ENCODE results near the gene KRTDAP. TPM values are rescaled to one million over a fixed set of nuclear protein-coding genes. Genes with fewer than 3 reads are reported as not detected.

KRTDAP gene
- total RNA-seq, 2 donors from 2014 or later = not detected

GRCh38 chr19:35438527-35438926, 51.7 kb downstream of the KRTDAP start:
- ATAC-seq (replicated peaks) = no peak
- Mint-ChIP-seq H3K4me1 (peaks cover 11% of the 10 kb centered on the region), H3K9me3 (no peaks in the 10 kb centered on the region), H3K4me3 (no peak overlapping the region), H3K27me3 (no peaks in the 10 kb centered on the region), H3K27ac (no peak overlapping the region), H3K36me3 (ENCODE audit: low read depth) (no peaks in the 10 kb centered on the region)

- no peaks in the 10 kb centered on the region for H3K36me3 Mint-ChIP-seq (ENCODE audit: low read depth)
- no peak for ATAC-seq (replicated peaks)
- H3K27me3 Mint-ChIP-seq = no peaks in the 10 kb centered on the region
- H3K27ac Mint-ChIP-seq = no peak overlapping the region
- H3K4me3 Mint-ChIP-seq = no peak overlapping the region
- peaks cover 11% of the 10 kb centered on the region for H3K4me1 Mint-ChIP-seq
- H3K9me3 Mint-ChIP-seq = no peaks in the 10 kb centered on the region
Measured at GRCh38 chr19:35438096-35438495, 52.2 kb downstream of the KRTDAP start.

GRCh38 chr19:35437406-35437951, 52.8 kb downstream of the KRTDAP start:
- peaks cover 11% of the 10 kb centered on the region for H3K4me1 Mint-ChIP-seq
- H3K9me3 Mint-ChIP-seq = no peaks in the 10 kb centered on the region
- no peak overlapping the region for H3K4me3 Mint-ChIP-seq
- no peaks in the 10 kb centered on the region for H3K27me3 Mint-ChIP-seq
- no peak overlapping the region for H3K27ac Mint-ChIP-seq
- H3K36me3 Mint-ChIP-seq (ENCODE audit: low read depth) = no peaks in the 10 kb centered on the region
- no peak for ATAC-seq (replicated peaks)

Other genes with a start within 250 kb of the KRTDAP start
- gene LSR, start 241.5 kb downstream of the KRTDAP start, total RNA-seq = 10 to 100 TPM; 19.1 to 38.0 TPM
- 100 to 1,000 TPM; 109 to 121 TPM for gene USF2, start 221.5 kb downstream of the KRTDAP start, total RNA-seq
- gene HAMP, start 207.9 kb downstream of the KRTDAP start, total RNA-seq = under 1 TPM; 0.11 to 0.22 TPM
- under 1 TPM; 0.24 to 0.50 TPM for gene MAG, start 198.3 kb downstream of the KRTDAP start, total RNA-seq
- gene CD22, start 161.3 kb downstream of the KRTDAP start, total RNA-seq = 10 to 100 TPM in 1 of 2 donors, 1 to 10 TPM in 1; 5.3 to 11.7 TPM
- gene FFAR1, start 142.6 kb downstream of the KRTDAP start, total RNA-seq = under 1 TPM; 0.42 to 0.54 TPM
- gene FFAR3, start 132.0 kb downstream of the KRTDAP start, total RNA-seq = 1 to 10 TPM; 1.7 to 2.3 TPM
- gene GPR42, start 119.4 kb downstream of the KRTDAP start, total RNA-seq = under 1 TPM; 0.42 to 0.61 TPM
- not detected for gene FFAR2, start 42.2 kb downstream of the KRTDAP start, total RNA-seq
- 1 to 10 TPM in 1 of 2 donors, under 1 TPM in 1; 0.11 to 1.7 TPM for gene DMKN, start 23.2 kb upstream of the KRTDAP start, total RNA-seq
- gene SBSN, start 37.8 kb upstream of the KRTDAP start, total RNA-seq = not detected
- gene GAPDHS, start 43.0 kb upstream of the KRTDAP start, total RNA-seq = not detected
- 10 to 100 TPM; 45.0 to 74.1 TPM for gene TMEM147, start 55.2 kb upstream of the KRTDAP start, total RNA-seq
- gene ATP4A, start 73.2 kb upstream of the KRTDAP start, total RNA-seq = not detected
- not detected for gene PMIS2, start 95.7 kb upstream of the KRTDAP start, total RNA-seq
- gene HAUS5, start 122.3 kb upstream of the KRTDAP start, total RNA-seq = 10 to 100 TPM; 32.0 to 37.2 TPM
- gene RBM42, start 138.6 kb upstream of the KRTDAP start, total RNA-seq = 10 to 100 TPM; 54.7 to 95.6 TPM
- under 1 TPM; 0.61 to 0.99 TPM for gene ETV2, start 151.3 kb upstream of the KRTDAP start, total RNA-seq
- gene COX6B1, start 157.9 kb upstream of the KRTDAP start, total RNA-seq = 100 to 1,000 TPM; 331 to 427 TPM
- gene UPK1A, start 176.1 kb upstream of the KRTDAP start, total RNA-seq = 1 to 10 TPM in 1 of 2 donors, under 1 TPM in 1; 0.73 to 8.0 TPM
- gene ZBTB32, start 214.1 kb upstream of the KRTDAP start, total RNA-seq = 100 to 1,000 TPM; 138 to 217 TPM
- gene KMT2B, start 227.5 kb upstream of the KRTDAP start, total RNA-seq = 100 to 1,000 TPM in 1 of 2 donors, 10 to 100 TPM in 1; 67.4 to 117 TPM